MM.1S (cell line): ENCODE data around the gene ARRB2.

Experiments used
- DNase-seq: peaks from one replicate; pipeline ENCODE4 v3.0.0-alpha.2; 2015
- H2AFZ ChIP-seq: fragments of 300-600 bp; sonication (generic); 2 replicates; pipeline ENCODE4 v1.6.0; 2016; ENCODE audit warnings: antibody characterized with exemption, low read length
- H3F3A ChIP-seq: fragments of 300-600 bp; sonication (generic); 2 replicates; pipeline ENCODE4 v1.6.1; 2016; ENCODE audit warnings: mild to moderate bottlenecking, antibody characterized with exemption, low read length, moderate library complexity, mixed read lengths; ENCODE audit not compliant: insufficient read depth
- H3K27ac ChIP-seq: fragments of 300-600 bp; sonication (generic); 2 replicates; pipeline ENCODE4 v1.5.1; 2016; ENCODE audit warnings: mild to moderate bottlenecking, low read length
- H3K27me3 ChIP-seq: fragments of 300-600 bp; sonication (generic); replicated peaks from 2 replicates; pipeline ENCODE4 v1.6.0; 2016; ENCODE audit warnings: low read length; ENCODE audit not compliant: insufficient read depth
- H3K36me3 ChIP-seq: fragments of 300-600 bp; sonication (generic); replicated peaks from 2 replicates; pipeline ENCODE4 v1.6.1; 2016; ENCODE audit warnings: mild to moderate bottlenecking, low read length, mixed read lengths; ENCODE audit not compliant: insufficient read depth
- H3K4me1 ChIP-seq: fragments of 300-600 bp; sonication (generic); 2 replicates; pipeline ENCODE4 v1.6.1; 2016; ENCODE audit warnings: low read length, mixed read lengths
- H3K4me2 ChIP-seq: fragments of 300-600 bp; sonication (generic); 2 replicates; pipeline ENCODE4 v1.6.0; 2016; ENCODE audit warnings: low read depth, low read length
- H3K4me3 ChIP-seq: fragments of 300-600 bp; sonication (generic); 2 replicates; pipeline ENCODE4 v1.5.1; 2016; ENCODE audit warnings: low read length, mixed read lengths
- H3K79me2 ChIP-seq: fragments of 300-600 bp; sonication (generic); 2 replicates; pipeline ENCODE4 v1.6.1; 2016; ENCODE audit warnings: mixed run types, low read length, mixed read lengths
- H3K9ac ChIP-seq: fragments of 300-600 bp; sonication (generic); 2 replicates; pipeline ENCODE4 v1.6.1; 2016; ENCODE audit warnings: low read length, mixed read lengths
- H3K9me2 ChIP-seq: fragments of 300-600 bp; sonication (generic); replicated peaks from 2 replicates; pipeline ENCODE4 v1.6.1; 2016; ENCODE audit warnings: mild to moderate bottlenecking, low read length, mixed read lengths; ENCODE audit not compliant: insufficient read depth
- H3K9me3 ChIP-seq: fragments of 300-600 bp; sonication (generic); replicated peaks from 2 replicates; pipeline ENCODE4 v1.6.1; 2016; ENCODE audit warnings: mild to moderate bottlenecking, low read length, mixed read lengths; ENCODE audit not compliant: insufficient read depth
- H4K20me1 ChIP-seq: fragments of 300-600 bp; sonication (generic); 2 replicates; pipeline ENCODE4 v1.6.1; 2016; ENCODE audit warnings: mild to moderate bottlenecking, low read length, moderate library complexity, mixed read lengths; ENCODE audit not compliant: insufficient read depth
- CTCF ChIP-seq: fragments of 300-600 bp; sonication (generic); IDR thresholded peaks from 2 replicates; pipeline ENCODE4 v1.5.1; 2016; ENCODE audit warnings: antibody characterized with exemption, low read length, mixed read lengths
- EZH2 ChIP-seq: fragments of 300-600 bp; sonication (generic); optimal IDR thresholded peaks from 2 replicates; pipeline ENCODE3; 2017; ENCODE audit warnings: low read depth, mild to moderate bottlenecking, antibody characterized with exemption, low read length, mixed read lengths
- EZH2phosphoT487 ChIP-seq: fragments of 300-600 bp; sonication (generic); IDR thresholded peaks from 2 replicates; pipeline ENCODE4 v1.6.1; 2018; ENCODE audit warnings: antibody characterized with exemption, low read length

The ARRB2 gene

GRCh38 chr17:4740584-4740983 lies 30.2 kb downstream of the ARRB2 start:
- no peak for DNase-seq
- Histone ChIP-seq H3K4me1 (peaks cover 10% of the 10 kb centered on the region), H3K4me2 (no peak overlapping the region), H3K27me3 (peaks cover 16% of the 10 kb centered on the region; the same call in 1 of the 2 replicates), H4K20me1 (no peaks in the 10 kb centered on the region), H3K79me2 (no peaks in the 10 kb centered on the region), H3F3A (peaks cover 10% of the 10 kb centered on the region), H3K36me3 (no peaks in the 10 kb centered on the region), H3K27ac (no peak overlapping the region), H3K9ac (no peak overlapping the region), H3K9me3 (no peaks in the 10 kb centered on the region), H3K9me2 (no peaks in the 10 kb centered on the region), H2AFZ (no peak overlapping the region), H3K4me3 (no peak overlapping the region)
- TF ChIP-seq EZH2phosphoT487 (no peak), CTCF (no peak), EZH2 (no peak)

GRCh38 chr17:4741544-4741943 lies 31.1 kb downstream of the ARRB2 start:
- H3K9ac ChIP-seq, result no peak overlapping the region
- H2AFZ ChIP-seq, result no peak overlapping the region
- no peaks in the 10 kb centered on the region for H4K20me1 ChIP-seq
- no peaks in the 10 kb centered on the region for H3K9me3 ChIP-seq
- no peaks in the 10 kb centered on the region for H3K36me3 ChIP-seq
- DNase-seq, result no peak
- TF ChIP-seq EZH2phosphoT487, result no peak
- TF ChIP-seq EZH2, result no peak
- TF ChIP-seq CTCF, result no peak
- H3K79me2 ChIP-seq, result no peaks in the 10 kb centered on the region
- H3K4me2 ChIP-seq, result no peak overlapping the region
- H3K27ac ChIP-seq, result no peak overlapping the region
- peaks cover 10% of the 10 kb centered on the region for H3F3A ChIP-seq
- H3K9me2 ChIP-seq, result no peaks in the 10 kb centered on the region
- peaks cover 10% of the 10 kb centered on the region for H3K4me1 ChIP-seq
- H3K4me3 ChIP-seq, result no peak overlapping the region
- H3K27me3 ChIP-seq, result peaks cover 16% of the 10 kb centered on the region; the same call in 1 of the 2 replicates

GRCh38 chr17:4742133-4742532 lies 31.7 kb downstream of the ARRB2 start:
- no peak overlapping the region for H2AFZ ChIP-seq
- no peaks in the 10 kb centered on the region for H3K9me3 ChIP-seq
- no peaks in the 10 kb centered on the region for H4K20me1 ChIP-seq
- no peaks in the 10 kb centered on the region for H3K36me3 ChIP-seq
- H3K9ac ChIP-seq, result no peak overlapping the region
- no peaks in the 10 kb centered on the region for H3K79me2 ChIP-seq
- no peak overlapping the region for H3K27ac ChIP-seq
- H3K4me2 ChIP-seq, result no peak overlapping the region
- DNase-seq, result no peak
- peaks cover 11% of the 10 kb centered on the region for H3K4me1 ChIP-seq
- H3F3A ChIP-seq, result peaks cover 10% of the 10 kb centered on the region
- no peaks in the 10 kb centered on the region for H3K9me2 ChIP-seq
- H3K27me3 ChIP-seq, result peaks cover 16% of the 10 kb centered on the region; the same call in 1 of the 2 replicates
- TF ChIP-seq EZH2phosphoT487 (no peak), EZH2 (no peak), CTCF (no peak)
- H3K4me3 ChIP-seq, result no peak overlapping the region
